ENCODE measurements around the gene JPT1. TPM values are rescaled to one million over a fixed set of nuclear protein-coding genes. Genes with fewer than 3 reads are reported as not detected.
"Not testable (repeated sequence)": the region's sequence is repeated elsewhere in the genome, so short reads cannot be mapped to it uniquely, and the experiment has no call there.

The JPT1 gene, protein sequence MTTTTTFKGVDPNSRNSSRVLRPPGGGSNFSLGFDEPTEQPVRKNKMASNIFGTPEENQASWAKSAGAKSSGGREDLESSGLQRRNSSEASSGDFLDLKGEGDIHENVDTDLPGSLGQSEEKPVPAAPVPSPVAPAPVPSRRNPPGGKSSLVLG
- 100 to 1,000 TPM in 1 of 5 donors, 10 to 100 TPM in 4; 73.5 to 103 (median 83.6) TPM for polyA plus RNA-seq (ENCODE audit: insufficient read depth in 1 of 5, insufficient read length in 5 of 5, low replicate concordance in 1 of 5)
- long read RNA-seq, donor 1, partial matches to known transcripts, result 0 of 19 reads
- long read RNA-seq, donor 1, other reads (novel, unspliced or antisense), result 19 of 19 reads
- long read RNA-seq, donor 2, partial matches to known transcripts, result 19 of 19 reads
- long read RNA-seq, donor 2, other reads (novel, unspliced or antisense), result 0 of 19 reads
- long read RNA-seq, donor 3, partial matches to known transcripts, result 5 of 22 reads
- long read RNA-seq, donor 3, other reads (novel, unspliced or antisense), result 17 of 22 reads
- long read RNA-seq, donor 4, partial matches to known transcripts, result 5 of 19 reads
- long read RNA-seq, donor 4, other reads (novel, unspliced or antisense), result 14 of 19 reads
- long read RNA-seq, donor 5, partial matches to known transcripts, result 12 of 43 reads
- long read RNA-seq, donor 5, other reads (novel, unspliced or antisense), result 31 of 43 reads
- long read RNA-seq, donor 6, partial matches to known transcripts, result 0 of 25 reads
- long read RNA-seq, donor 6, other reads (novel, unspliced or antisense), result 25 of 25 reads
- long read RNA-seq, donor 7, result 0 reads
- long read RNA-seq, donor 8, partial matches to known transcripts, result 0 of 7 reads
- long read RNA-seq, donor 8, other reads (novel, unspliced or antisense), result 7 of 7 reads

GRCh38 chr17:75154195-75155106, at the start of gene JPT1:
Gene JPT1 (minus strand): TSS chr17:75154512. CDS start chr17:75154397, 115 bp downstream.
- DNase-seq, result peak; percentile 96 to 98

- DNase-seq, result no peak
These were observed 45.7 kb upstream of the JPT1 start for GRCh38 chr17:75199886-75200618.

DNA sequence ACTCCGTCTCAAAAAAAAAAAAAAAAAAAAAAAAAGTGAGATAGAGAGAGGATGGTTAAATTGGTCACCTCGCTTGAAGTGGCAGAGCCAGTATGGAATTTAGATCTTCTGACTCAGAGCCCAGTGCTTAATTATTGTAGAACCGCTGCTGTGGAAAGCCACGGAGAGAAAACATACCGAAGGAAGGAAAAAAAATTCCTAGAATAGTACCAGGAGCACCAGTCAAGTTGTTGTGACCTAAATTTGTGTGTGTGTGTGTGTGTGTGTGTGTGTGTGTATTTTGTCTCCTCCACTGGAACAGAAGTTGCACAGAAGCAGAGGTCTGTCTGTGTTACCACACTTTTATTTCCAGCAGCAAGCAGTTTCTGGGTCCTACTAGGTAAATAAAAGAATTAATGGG, 40.6 kb upstream of the JPT1 start:
- DNase-seq, result no peak

GRCh38 chr17:75191584-75191983, 37.3 kb upstream of the JPT1 start:
- no peak for DNase-seq

DNA sequence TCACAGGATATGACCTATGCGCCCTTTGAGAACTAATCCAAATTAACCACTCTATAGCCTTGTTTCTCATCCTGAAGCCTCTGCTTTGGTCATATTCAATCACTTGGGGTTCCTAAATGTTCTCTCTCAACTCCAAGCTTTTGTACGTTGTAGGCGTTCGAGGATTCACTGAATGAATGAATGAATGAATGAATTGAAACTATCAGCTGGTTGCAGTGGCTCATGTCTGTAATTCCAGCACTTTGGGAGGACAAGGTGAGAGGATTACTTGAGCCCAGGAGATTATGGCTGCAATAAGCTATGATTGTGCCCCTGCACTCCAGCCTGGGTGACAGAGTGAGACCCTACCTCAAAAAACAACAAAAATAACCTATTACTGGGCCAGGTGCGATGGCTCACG, 34.3 kb upstream of the JPT1 start:
- no peak for DNase-seq

DNA sequence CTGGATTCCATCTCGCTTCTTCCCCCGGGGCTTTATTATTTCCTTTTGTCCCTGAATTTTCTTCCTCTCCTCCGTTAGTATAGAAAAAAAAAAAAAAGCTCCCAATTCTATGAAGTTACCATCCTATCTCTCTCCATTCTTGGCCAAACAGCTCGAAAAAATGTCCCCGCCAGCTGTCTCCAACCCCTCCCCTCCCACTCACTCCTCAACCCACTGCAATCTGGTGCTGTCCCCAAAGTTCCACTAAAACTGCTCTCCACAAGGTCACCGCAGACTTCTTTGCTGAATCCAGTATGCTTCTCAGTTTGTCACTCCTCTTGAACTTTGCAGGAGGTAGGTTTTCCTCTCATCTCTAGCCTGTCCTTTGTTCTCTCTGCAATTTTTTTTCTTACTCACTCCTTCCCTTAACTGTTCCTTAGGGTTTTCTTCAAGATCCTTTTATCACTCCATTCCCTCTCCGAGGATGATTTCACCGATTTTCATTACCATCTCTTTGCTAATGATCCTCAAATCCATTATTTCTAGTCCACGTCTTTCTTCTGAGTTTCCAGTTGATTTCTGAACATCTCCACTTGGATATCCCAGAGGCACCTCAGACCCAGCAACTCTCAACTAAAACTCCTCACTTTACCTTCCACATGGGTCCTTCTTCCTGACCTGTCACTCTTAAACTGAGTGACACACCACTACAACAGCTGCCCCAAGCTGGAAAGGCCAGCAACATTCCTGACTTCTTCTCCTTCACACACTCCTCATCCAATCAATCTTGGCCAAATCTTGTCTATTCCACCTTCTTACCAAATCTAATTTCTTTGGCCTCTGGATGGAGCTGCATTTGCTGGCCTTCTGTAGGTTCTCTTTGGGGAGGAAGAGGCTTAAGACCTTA, 29.9 kb upstream of the JPT1 start:
- DNase-seq, result no peak

DNA sequence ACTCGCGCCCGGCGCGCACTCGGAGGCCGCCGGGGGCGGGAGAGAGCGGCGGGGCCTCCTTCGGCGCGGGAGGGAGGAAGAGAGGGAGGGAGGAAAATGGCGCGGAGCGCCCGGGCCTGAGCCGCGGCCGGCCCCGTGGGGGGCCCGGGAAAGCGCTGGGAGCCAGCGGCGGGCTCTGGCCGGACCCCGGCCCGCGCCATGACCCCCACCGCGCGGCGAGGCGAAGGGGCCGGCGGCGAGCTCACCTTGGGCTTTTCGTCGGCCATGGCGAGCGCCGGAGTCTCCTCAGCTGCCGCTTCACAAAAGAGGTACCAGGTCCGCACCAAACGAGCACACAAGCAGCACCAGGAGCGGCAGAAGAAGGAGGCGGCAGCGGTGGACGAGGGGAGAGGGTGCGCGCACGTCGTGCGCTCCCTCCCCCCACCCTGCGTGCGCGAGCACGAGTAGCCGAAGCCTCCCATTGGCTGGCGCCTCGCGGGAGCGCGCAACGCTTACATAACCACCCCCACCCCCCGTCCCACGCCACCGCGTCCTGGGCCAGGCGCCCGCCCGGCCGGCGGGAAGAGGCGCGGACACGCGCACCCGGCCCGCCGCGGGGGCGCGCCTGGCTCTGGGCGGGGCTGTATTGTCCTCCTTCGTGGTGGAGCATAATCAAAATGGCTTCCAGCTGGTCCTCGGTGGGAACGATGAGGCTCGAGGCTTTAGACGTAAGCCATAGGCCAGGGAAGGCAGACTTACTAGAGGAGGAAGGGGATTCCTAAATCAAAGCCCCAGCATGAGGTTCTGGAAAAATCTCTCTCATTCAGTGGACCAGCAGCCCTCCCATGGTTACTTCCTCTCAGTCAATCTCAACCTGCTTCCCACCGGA, 28.5 kb upstream of the JPT1 start, which contains the start of gene SUMO2:
Gene SUMO2 (minus strand): TSS at position 391 of the 868 bp plus-strand sequence. CDS start 125 bp downstream, at position 266.
- DNase-seq, result peak; percentile 96

GRCh38 chr17:75182319-75182568, 27.9 kb upstream of the JPT1 start:
- DNase-seq, result no peak

DNA sequence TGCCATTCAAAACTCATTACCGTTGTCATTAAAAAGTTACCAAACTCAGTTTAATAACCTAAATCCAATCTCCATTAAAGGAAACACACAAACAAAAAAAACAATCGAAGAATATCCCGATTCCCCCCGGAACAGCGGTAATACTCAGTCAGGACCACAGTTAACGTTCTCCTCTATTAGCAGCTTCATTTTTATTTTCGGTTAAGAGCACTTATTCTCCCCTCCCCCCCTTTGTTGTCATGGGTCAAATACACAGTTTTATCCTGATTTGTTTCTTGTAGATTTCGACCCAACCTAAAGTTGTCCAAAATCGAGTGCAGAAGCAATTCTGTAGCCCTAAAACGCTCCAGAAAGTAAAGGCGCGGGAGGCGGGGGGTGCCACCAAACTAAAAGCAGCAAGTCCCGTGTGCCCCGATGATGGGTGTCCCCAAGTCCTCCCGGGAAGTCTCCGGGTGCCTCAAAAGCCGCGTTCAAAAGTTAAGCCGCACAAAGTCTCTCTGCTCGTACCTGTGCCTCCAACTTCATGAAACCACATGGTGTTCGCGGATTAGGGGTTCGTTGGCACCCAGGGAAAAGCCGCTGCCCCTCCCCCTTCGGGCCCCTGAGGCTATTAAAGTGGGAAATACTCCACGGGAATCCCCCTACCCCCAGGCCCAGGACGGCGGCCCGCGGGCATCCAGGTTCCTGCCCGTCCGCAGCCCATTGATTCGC, 27.5 kb upstream of the JPT1 start:
- no peak for DNase-seq

DNA sequence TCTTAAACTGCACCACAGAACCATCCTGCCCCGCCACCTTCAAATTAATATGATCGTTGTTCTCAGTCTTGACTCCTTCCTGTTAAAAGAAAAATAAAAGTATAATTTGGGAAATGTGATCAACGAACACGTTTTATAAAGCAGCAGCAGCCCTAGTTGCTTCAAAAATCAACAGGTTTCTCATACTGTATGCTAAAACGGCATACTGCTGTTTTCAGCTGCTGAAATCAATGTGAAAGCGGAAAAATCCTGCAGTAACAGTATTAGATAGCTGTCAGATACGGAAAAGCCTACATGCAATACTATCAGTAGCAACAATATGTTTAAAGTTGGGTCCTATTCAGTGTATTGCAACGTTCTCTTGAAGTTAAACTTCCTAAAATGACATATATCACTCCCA, 26.8 kb upstream of the JPT1 start:
- DNase-seq, result no peak

DNA sequence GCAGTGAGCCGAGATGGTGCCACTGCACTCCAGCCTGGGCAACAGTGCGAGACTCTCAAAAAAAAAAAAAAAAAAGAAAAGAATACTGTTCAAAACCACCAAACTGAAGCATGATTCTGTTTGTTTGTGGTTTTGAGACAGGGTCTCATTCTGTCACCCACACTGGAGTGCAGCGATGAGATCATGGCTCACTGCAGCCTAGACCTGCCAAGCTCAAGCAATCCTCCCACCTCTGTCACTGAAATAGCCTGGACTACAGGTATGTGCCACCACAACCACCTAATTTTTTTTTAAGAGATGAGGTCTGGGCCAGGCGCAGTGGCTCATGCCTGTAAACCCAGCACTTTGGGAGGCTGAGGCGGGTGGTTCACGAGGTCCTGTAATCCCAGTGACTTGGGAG, 24.1 kb upstream of the JPT1 start:
- no peak for DNase-seq

DNA sequence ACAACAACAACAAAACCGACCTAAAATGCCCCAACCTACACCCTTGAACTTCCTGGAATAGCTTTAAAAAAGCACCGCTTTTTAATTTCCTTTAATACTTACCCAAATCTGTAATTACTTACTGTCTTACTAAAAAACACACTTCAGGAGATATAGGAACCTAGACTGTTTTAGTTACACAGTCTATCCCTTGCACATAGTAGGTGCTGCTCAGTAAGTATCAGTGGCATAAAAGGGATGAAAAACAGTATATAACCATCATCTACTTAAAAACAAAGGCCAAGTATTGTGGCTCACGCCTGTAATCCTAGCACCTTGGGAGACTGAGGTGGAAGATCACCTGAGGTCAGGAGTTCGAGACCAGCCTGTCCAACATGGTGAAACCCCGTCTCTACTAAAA, 22.3 kb upstream of the JPT1 start:
- DNase-seq, result no peak

DNA sequence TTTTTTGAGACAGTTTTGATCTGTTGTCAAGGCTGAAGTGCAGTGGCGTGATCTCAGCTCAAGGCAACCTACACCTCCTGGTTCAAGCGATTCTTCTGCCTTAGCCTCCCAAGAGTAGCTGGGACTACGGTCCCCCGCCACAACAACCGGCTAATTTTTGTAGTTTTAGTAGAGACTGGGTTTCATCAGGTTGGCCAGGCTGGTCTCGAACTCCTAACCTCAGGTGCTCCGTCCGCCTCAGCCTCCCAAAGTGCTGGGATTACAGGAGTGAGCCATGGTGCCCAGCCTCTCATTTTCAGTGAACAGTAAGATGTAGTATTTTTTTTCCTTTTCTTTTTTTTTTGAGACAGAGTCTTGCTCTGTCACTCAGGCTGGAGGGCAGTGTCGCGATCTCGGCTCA, 20.7 kb upstream of the JPT1 start:
- no peak for DNase-seq

DNA sequence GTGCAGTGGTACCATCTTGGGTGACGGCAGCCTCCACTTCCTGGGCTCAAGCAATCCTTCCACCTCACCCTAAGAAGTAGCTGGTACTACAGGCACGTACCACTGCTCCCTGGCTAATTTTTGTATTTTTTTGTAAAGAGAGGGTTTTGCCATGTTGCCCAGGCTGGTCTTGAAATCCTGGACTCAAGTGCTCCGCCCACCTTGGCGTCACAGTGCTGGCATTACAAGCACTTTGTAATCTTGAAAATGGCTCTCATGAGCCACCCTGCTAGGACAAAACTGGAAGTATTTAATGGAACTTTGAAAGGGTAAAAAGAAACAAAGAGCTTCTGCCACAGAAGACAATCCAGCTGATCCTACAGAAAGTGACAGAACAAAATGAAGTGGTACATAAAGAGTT, 19.2 kb upstream of the JPT1 start:
- DNase-seq, result no peak

- DNase-seq, result no peak
These were observed 14.7 kb upstream of the JPT1 start for GRCh38 chr17:75168998-75169397.

- not testable (repeated sequence) for DNase-seq
These were observed 10.3 kb upstream of the JPT1 start for GRCh38 chr17:75164606-75165005.

DNA sequence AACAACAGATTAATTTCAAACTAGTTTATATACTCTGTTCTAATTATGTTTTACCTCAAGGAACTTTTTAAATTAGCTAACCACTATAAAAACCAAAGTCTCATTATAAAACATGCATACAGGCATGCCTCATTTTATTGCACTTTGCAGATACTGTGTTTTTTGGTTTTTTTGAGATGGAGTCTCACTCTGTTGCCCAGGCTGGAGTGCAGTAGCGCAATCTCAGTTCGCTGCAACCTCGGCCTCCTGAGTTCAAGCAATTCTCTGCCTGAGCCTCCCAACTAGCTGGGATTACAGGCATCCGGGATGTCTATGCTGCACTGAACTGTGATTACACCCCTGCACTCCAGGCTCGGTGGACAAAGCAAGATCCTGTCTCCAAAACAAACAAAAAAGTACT, 8.8 kb upstream of the JPT1 start:
- DNase-seq, result no peak

DNA sequence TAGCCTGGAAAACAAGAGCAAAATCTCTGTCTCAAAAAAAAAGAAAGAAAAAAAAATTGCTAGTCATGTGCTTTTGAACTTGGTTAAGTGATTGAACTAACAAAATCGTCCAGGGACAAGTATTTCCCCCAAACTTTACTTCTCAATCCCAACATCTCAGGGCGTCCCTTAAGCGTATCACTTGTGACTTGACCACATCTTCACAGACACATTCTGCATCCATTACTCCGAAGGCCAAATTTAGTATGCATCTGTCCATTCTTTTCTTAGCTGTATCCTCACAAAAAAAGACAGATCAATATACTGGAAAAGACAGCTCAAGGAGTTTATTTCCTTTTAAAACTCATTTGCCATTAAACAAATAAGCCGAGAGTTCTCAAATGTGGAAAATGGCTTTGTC, 5.9 kb upstream of the JPT1 start:
- no peak for DNase-seq

Data from right lung (tissue), 10 donors.